ENCODE results near the gene ADAM12.
"Not testable (repeated sequence)": the region's sequence is repeated elsewhere in the genome, so short reads cannot be mapped to it uniquely, and the experiment has no call there.

GRCh38 chr10:126047749-126048148, 340.5 kb downstream of the ADAM12 start:
- TF ChIP-seq, protein P1, sequence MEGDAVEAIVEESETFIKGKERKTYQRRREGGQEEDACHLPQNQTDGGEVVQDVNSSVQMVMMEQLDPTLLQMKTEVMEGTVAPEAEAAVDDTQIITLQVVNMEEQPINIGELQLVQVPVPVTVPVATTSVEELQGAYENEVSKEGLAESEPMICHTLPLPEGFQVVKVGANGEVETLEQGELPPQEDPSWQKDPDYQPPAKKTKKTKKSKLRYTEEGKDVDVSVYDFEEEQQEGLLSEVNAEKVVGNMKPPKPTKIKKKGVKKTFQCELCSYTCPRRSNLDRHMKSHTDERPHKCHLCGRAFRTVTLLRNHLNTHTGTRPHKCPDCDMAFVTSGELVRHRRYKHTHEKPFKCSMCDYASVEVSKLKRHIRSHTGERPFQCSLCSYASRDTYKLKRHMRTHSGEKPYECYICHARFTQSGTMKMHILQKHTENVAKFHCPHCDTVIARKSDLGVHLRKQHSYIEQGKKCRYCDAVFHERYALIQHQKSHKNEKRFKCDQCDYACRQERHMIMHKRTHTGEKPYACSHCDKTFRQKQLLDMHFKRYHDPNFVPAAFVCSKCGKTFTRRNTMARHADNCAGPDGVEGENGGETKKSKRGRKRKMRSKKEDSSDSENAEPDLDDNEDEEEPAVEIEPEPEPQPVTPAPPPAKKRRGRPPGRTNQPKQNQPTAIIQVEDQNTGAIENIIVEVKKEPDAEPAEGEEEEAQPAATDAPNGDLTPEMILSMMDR (IDR thresholded peaks at IDR 0.05), result not testable (repeated sequence)
- not testable (repeated sequence) for TF ChIP-seq POLR2A (IDR thresholded peaks at IDR 0.05)

Measured in uterus (tissue), 2 donors.